Suprapubic skin (tissue), 3 donors: ENCODE measurements around the gene SLCO2A1.

Experiments used
- CTCF ChIP-seq, 2 donors: fragments of 200-600 bp in 1 of 2; fragments of 450-650 bp in 1 of 2; sonication (generic) in 1 of 2; IDR thresholded peaks; one replicate each; pipeline ENCODE4 v1.5.1; 2016 to 2019; ENCODE audit warnings: antibody characterized with exemption in 2 of 2, mild to moderate bottlenecking in 1 of 2, moderate library complexity in 1 of 2
- POLR2AphosphoS5 ChIP-seq, 3 donors: sonication (generic); formaldehyde crosslinking; IDR thresholded peaks; one replicate each; pipeline ENCODE4 v1.6.1; 2017; ENCODE audit warnings: antibody characterized with exemption in 3 of 3

- TF ChIP-seq CTCF (IDR thresholded peaks at IDR 0.05): no peak
- no peak for TF ChIP-seq POLR2AphosphoS5 (IDR thresholded peaks at IDR 0.05)
Measured at GRCh38 chr3:133954717-133955360, 74.9 kb downstream of the SLCO2A1 start.
